ENCODE data around the gene NXPH1. TPM values are rescaled to one million over a fixed set of nuclear protein-coding genes. Genes with fewer than 3 reads are reported as not detected.

The NXPH1 gene
- total RNA-seq, 1 experiment from 2014 or later = not detected

DNA sequence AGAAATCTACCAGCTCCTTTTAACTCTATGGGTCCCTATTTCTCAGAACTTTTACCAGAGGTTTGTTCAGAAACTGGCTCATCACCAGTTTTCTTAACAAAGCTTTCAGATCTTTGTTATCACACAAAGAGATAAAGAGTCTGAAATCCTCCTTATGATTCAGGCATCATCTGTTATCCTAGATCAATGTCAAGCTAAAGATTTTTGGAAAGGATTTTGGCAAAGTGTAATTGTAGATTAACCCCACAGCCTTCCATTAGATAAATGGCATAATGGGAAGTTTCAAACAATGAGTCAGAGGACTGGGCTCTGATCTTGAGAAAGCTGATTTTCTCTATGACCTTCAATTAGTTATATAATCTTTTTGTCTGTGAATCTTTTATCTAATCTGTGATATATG is 192.2 kb downstream of the NXPH1 start:
- no peak for DNase-seq (ENCODE audit: low spot score)
- Histone ChIP-seq H3K9me3 (ENCODE audit: low read depth, low read length, poor library complexity, severe bottlenecking) (no peaks in the 10 kb centered on the region), H3K4me3 (ENCODE audit: low read depth, low read length, poor library complexity, severe bottlenecking) (no peak overlapping the region), H3K27ac (ENCODE audit: low read depth, low read length, poor library complexity, severe bottlenecking) (no peak overlapping the region), H3K27me3 (replicated peaks; ENCODE audit: insufficient read depth, low read depth, low read length, poor library complexity) (no peaks in the 10 kb centered on the region), H3K36me3 (ENCODE audit: insufficient read depth, low read length, poor library complexity, severe bottlenecking) (no peaks in the 10 kb centered on the region), H3K4me1 (ENCODE audit: insufficient read depth, low read length, poor library complexity, severe bottlenecking) (no peaks in the 10 kb centered on the region)
- intact Hi-C loops (cut with micrococcal nuclease; ENCODE audit: unreplicated experiment) = no loop called here
- POLR2A ChIA-PET (ENCODE audit: low non-redundant PET) = no interaction called here
- CTCF ChIA-PET = no interaction called here
- no TSS peak for BruUV-seq (replicated peaks)
- TF ChIP-seq, protein P1, sequence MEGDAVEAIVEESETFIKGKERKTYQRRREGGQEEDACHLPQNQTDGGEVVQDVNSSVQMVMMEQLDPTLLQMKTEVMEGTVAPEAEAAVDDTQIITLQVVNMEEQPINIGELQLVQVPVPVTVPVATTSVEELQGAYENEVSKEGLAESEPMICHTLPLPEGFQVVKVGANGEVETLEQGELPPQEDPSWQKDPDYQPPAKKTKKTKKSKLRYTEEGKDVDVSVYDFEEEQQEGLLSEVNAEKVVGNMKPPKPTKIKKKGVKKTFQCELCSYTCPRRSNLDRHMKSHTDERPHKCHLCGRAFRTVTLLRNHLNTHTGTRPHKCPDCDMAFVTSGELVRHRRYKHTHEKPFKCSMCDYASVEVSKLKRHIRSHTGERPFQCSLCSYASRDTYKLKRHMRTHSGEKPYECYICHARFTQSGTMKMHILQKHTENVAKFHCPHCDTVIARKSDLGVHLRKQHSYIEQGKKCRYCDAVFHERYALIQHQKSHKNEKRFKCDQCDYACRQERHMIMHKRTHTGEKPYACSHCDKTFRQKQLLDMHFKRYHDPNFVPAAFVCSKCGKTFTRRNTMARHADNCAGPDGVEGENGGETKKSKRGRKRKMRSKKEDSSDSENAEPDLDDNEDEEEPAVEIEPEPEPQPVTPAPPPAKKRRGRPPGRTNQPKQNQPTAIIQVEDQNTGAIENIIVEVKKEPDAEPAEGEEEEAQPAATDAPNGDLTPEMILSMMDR (conservative IDR thresholded peaks at IDR 0.05; ENCODE audit: low read depth, low read length) = no peak
- TF ChIP-seq EZH2 (IDR thresholded peaks at IDR 0.05; ENCODE audit: borderline replicate concordance, low read depth, low read length, poor library complexity, severe bottlenecking) = no peak

DNA sequence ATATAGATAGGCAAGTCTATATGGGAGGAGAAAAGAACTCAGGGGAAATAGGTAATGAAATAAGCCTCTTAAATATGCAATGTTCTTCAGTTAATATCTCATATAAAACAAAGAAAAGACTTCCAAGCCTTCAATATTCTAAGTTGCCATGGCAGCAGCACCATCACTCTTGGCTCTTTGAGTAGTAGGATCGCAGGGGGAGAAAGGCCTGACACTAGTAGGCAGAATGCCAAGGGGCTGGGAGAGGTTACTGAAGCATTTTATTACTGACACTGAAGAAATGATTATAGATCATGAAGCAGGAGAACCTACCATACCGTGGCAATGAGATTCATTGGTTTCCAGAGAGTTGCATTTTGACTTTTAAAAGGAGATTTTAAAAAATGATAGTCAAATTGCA is 193.9 kb downstream of the NXPH1 start:
- Histone ChIP-seq H3K36me3 (ENCODE audit: insufficient read depth, low read length, poor library complexity, severe bottlenecking) (no peaks in the 10 kb centered on the region), H3K27ac (ENCODE audit: low read depth, low read length, poor library complexity, severe bottlenecking) (no peak overlapping the region), H3K4me1 (ENCODE audit: insufficient read depth, low read length, poor library complexity, severe bottlenecking) (no peaks in the 10 kb centered on the region), H3K9me3 (ENCODE audit: low read depth, low read length, poor library complexity, severe bottlenecking) (no peaks in the 10 kb centered on the region), H3K4me3 (ENCODE audit: low read depth, low read length, poor library complexity, severe bottlenecking) (no peak overlapping the region), H3K27me3 (replicated peaks; ENCODE audit: insufficient read depth, low read depth, low read length, poor library complexity) (no peaks in the 10 kb centered on the region)
- ChIA-PET POLR2A (ENCODE audit: low non-redundant PET) (no interaction called here), CTCF (no interaction called here)
- TF ChIP-seq EZH2 (IDR thresholded peaks at IDR 0.05; ENCODE audit: borderline replicate concordance, low read depth, low read length, poor library complexity, severe bottlenecking) = no peak
- BruUV-seq (replicated peaks) = no TSS peak
- no peak for DNase-seq (ENCODE audit: low spot score)
- intact Hi-C loops (cut with micrococcal nuclease; ENCODE audit: unreplicated experiment) = no loop called here

DNA sequence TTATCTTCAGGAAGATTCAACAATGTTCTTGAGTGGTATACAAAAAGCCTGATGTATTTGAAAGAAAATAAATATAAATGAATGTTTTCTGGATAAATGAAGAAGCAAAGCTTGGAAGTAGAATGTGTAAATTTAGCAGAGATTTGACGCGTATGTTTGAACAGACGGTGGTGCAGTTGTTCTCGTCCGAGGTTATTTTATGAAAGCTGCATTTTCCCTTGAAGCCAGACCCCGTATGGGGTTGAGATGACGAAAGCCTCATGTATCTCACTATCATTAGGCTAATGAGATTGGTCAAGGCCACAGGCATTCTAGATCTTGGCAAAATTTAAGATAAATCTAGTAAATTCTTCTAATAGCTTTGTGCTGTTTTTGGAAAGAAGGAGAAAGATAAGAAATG is 195.2 kb downstream of the NXPH1 start:
- TF ChIP-seq, protein P1 (conservative IDR thresholded peaks at IDR 0.05; ENCODE audit: low read depth, low read length) = no peak
- no peak for TF ChIP-seq EZH2 (IDR thresholded peaks at IDR 0.05; ENCODE audit: borderline replicate concordance, low read depth, low read length, poor library complexity, severe bottlenecking)
- no peaks in the 10 kb centered on the region for H3K9me3 ChIP-seq (ENCODE audit: low read depth, low read length, poor library complexity, severe bottlenecking)
- no peak overlapping the region for H3K27ac ChIP-seq (ENCODE audit: low read depth, low read length, poor library complexity, severe bottlenecking)
- POLR2A ChIA-PET (ENCODE audit: low non-redundant PET) = no interaction called here
- no peaks in the 10 kb centered on the region for H3K36me3 ChIP-seq (ENCODE audit: insufficient read depth, low read length, poor library complexity, severe bottlenecking)
- no TSS peak for BruUV-seq (replicated peaks)
- H3K4me1 ChIP-seq (ENCODE audit: insufficient read depth, low read length, poor library complexity, severe bottlenecking) = no peaks in the 10 kb centered on the region
- DNase-seq (ENCODE audit: low spot score) = no peak
- H3K27me3 ChIP-seq (replicated peaks; ENCODE audit: insufficient read depth, low read depth, low read length, poor library complexity) = no peaks in the 10 kb centered on the region
- no peak overlapping the region for H3K4me3 ChIP-seq (ENCODE audit: low read depth, low read length, poor library complexity, severe bottlenecking)
- intact Hi-C loops (cut with micrococcal nuclease; ENCODE audit: unreplicated experiment) = no loop called here
- CTCF ChIA-PET = no interaction called here

DNA sequence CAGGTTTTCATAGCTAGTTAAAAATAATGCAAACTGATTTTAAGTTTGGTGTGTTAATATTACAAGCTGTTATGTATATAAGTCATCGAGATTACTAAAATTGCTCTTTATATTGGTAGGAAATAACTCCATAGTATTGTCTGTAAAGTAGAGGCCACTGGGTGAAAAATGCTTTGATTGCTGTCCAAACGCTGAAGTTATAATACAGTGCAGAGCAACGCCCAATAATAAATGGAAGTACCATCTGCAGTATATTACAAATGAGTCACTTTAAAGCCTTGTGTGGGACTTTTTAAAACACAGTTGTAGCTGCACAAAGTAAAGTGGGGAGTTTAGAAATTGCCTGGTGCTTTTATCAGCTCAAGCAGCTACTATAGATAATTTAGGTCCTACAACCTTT is 196.1 kb downstream of the NXPH1 start:
- no peak for TF ChIP-seq EZH2 (IDR thresholded peaks at IDR 0.05; ENCODE audit: borderline replicate concordance, low read depth, low read length, poor library complexity, severe bottlenecking)
- TF ChIP-seq, protein P1 (conservative IDR thresholded peaks at IDR 0.05; ENCODE audit: low read depth, low read length) = no peak
- DNase-seq (ENCODE audit: low spot score) = no peak
- Histone ChIP-seq H3K4me1 (ENCODE audit: insufficient read depth, low read length, poor library complexity, severe bottlenecking) (no peaks in the 10 kb centered on the region), H3K36me3 (ENCODE audit: insufficient read depth, low read length, poor library complexity, severe bottlenecking) (no peaks in the 10 kb centered on the region), H3K4me3 (ENCODE audit: low read depth, low read length, poor library complexity, severe bottlenecking) (no peak overlapping the region), H3K9me3 (ENCODE audit: low read depth, low read length, poor library complexity, severe bottlenecking) (no peaks in the 10 kb centered on the region), H3K27ac (ENCODE audit: low read depth, low read length, poor library complexity, severe bottlenecking) (no peak overlapping the region), H3K27me3 (replicated peaks; ENCODE audit: insufficient read depth, low read depth, low read length, poor library complexity) (no peaks in the 10 kb centered on the region)
- POLR2A ChIA-PET (ENCODE audit: low non-redundant PET) = no interaction called here
- intact Hi-C loops (cut with micrococcal nuclease; ENCODE audit: unreplicated experiment) = no loop called here
- BruUV-seq (replicated peaks) = no TSS peak
- CTCF ChIA-PET = no interaction called here

Measured in A673 (cell line).